GM21360 (cell line): Measurements from ENCODE around the gene PRKCA.

Source experiments
- ATAC-seq: cut with Tn5 transposase; IDR thresholded peaks from one replicate; pipeline ENCODE4 v1.9.1; 2021; ENCODE audit warnings: mild to moderate bottlenecking, moderate library complexity; ENCODE audit not compliant: unreplicated experiment

Gene PRKCA

DNA sequence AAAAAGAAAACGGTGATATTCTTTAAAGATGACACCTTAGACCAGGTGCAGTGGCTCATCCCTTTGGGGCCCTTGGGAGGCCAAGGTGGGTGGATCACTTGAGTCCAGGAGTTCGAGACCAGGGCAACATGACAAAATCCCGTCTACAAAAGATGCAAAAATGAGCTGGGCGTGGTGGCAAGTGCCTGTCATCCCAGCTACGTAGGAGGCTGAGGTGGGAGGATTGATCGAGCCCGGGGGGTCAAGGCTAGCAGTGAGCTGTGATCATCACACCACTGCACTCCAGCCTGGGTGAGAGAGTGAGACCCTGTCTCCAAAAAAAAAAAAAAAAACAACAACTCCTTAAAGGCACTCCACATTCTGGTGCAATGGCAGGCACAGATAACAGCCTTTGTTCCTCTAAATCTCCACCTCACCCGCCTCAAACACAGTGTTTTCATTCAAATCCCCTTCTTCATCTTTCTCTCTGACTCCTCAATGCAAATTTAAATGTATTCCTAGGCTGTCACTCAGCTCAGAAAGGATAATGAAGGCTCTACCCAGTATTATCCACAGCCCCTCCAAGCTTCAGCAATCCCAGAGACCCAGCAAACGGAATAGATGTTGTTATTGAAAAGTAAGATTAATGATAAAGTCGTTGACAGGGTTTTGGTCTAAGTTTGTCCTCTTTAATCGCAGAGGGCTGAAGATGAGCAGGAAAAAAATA, 476.3 kb downstream of the PRKCA start:
- ATAC-seq: no peak

DNA sequence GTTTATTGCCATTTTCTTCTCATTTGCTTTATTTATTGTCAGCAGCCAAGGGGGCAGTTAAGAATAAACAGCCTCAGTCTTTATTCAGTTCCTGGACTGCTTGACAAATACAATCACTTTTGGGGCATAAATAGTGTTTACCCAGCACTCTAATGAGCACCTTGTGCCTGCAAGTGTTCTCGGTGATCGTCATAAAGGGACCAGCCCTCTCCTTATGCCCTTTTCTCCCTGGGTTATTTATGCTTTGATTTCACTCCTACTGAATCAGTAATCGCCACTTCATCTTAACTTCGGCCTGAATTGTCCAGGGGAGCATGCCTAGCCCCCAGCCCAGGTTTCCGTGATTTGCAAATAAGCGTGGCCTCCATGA, 476.8 kb downstream of the PRKCA start:
- ATAC-seq: no peak

DNA sequence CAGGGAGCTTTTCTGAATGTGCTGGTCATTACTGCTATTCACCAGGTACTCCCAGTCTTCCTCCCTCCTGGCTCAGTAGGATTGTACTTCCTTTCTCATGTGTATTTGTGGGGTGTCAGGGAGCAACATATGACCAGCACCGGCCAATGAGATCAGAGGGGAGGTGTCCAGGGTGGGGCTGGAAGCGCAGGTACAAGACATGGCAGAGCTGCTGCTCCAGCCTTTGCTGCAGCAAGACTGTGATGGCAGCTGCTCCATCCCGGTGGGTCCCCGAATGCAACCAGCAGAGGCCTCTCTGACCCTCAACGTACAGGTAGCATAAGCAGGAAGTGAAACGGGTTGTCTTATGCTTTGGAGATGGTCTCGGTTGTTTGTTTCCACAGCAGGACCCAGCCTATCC, 478.7 kb downstream of the PRKCA start:
- ATAC-seq: no peak

DNA sequence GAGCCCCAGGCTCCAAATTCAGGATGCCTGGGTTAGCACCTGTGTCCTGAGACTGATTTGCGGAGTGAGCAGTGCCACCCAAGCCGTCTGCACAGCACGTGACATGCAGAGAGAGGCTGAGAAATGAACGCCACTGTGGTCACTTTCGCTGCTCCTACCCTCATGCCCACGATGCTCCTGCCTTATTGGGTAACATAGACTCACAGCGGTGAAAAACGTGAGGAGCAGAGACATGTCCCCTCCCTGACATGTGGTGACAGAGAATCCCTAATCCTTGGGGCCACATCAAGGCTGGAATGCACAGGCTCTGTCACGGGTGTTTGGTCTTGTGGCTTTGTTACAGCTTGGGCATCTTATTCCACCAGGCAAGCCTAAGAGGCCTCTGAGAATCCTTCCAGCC, 480.4 kb downstream of the PRKCA start:
- no peak for ATAC-seq

DNA sequence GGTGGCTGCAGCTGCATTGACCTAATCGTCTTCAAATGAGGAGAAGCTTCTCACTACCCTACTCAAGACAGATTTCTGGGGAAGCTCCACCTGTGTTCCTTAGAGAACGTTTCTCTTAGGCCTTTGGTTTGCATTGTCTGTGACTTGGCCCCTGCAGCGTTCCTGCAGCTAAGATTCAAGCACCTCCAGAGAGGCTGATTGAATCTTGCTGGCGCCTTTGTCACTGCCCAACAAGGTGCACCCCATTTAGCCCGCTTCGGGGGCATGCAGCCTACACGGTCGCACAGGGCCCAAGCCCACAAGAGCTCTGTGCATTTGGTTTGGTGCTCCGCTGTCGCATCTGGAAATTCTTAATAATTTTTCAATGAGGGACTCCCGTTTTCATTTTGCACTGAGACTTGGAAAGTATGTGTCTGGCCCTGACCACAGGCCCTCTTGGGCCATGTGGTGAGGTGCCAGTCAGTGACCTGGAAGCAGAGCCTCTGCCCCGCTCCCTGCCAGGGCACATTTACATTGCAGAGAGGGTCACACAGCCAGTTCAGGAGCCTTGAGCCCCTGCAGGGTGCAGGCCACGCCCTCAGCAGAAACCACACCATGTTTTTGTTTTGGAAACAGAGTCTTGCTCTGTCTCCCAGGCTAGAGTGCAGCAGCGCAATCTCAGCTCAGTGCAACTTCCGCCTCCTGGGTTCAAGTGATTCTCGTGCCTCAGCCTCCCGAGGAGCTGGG, 481.4 kb downstream of the PRKCA start:
- no peak for ATAC-seq

DNA sequence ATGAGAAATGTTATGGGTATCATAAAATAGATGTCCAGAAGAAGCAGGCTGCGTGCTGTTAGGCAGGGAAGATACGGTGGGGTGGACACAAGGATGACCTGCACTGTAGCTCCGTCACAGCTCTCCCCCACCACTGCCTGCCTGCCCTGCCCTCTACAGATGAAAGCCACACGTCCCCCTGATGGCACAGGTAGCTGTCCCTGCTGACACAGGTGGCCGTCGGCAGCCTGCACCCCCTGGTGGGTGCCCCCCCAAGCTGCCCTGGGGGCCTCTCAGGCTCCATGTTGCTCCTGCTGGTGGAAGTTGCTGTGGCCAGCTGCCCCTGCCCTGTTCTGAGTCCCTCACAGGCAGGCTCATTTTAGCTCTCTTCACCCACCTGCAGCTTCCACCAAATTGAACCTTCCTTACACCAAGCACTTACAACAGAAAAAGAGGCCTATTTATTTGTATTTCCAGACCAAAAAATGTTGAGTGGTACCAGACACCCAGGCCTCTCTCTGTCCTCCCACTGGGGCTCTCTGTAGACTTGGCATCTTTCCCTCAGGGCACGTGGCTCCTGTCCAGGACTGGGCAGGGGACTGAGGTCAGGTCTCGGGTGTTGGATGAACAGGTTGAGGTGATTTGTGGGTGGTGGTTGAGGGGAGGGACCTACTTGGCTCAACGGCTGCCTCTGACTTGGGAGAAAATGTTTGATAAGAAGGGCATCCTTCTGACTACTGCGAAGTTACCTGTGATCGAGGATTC, 482.4 kb downstream of the PRKCA start:
- ATAC-seq: no peak

DNA sequence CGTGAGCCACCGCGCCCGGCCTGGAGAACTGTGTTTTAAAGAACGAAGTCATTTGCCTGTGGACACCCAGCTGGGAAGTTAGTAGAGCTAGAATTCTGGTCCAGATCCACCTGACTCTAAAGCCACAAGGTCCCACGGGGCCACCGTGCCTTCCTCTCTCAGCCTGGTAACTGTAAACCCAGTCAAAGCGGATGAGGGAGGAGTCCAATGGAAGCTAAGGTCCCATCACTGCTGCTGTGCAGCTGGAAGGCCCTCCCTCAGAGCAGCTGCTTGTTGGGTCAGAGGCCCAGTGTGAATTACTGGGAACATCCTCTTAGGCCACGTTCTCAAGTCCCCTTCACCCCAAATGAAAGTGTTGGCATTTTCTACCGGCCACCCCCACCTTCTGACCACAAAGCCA, 483.7 kb downstream of the PRKCA start:
- no peak for ATAC-seq

DNA sequence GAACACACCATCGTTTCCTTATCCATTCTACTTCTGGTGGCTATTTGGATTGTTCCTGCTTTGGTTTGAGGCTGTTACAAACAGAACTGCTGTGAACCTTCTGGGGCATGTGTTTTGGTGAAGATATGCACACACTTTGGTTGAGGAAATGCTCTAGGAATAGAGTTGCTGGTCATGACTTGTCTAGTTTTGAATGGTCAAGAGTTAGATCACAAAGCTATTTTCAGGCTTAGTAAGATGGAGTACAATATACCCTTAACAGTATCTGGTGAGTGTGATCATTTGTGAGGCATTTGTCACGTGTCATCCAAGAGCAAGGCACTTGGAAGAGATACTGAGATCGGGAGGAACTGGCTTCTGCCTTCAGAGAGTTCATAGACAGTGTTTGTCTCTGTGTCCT, 485.5 kb downstream of the PRKCA start:
- ATAC-seq: no peak

DNA sequence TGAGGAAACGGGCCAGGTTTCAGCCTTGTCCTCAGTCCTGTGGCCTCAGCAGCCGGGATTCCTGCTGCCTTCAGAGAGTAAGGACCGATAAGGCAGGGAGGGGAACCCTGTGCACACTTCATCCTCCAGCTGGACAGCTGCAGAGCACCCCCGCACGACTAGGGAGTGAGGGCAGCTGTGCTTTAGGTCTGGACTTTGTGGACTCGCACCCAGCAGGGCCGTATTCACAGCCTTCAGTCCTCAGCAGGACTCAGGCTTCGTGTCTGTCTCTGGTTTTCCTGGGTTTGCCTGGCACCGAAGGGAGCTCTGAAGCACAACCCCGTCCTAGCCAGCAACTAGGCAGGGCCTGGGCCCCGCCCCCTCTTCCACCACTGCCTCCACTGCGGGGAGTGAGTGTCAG, 486.7 kb downstream of the PRKCA start:
- no peak for ATAC-seq

DNA sequence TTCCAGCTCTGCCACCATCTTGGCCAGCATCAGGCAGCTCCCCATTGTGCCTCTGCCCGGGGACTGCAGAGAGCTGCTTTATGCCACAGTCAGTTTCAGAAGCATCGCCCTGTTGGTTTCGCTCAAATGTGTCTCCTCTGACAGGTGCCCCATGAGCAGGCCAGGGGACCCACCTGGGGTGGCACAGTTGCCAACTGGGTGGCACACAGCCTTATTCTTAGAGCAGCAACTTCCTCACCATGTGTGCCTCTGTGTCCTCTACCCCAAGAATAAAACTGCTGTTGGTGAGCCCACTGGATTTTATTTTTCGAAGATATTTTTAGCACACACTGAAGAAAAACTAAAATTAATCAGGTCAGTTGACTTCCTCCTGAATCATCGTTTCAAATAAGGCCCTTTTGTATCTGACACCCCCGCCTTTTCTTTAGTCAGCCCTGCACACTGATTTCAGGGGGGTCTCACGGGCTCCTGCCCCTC, 487.6 kb downstream of the PRKCA start:
- ATAC-seq: no peak

DNA sequence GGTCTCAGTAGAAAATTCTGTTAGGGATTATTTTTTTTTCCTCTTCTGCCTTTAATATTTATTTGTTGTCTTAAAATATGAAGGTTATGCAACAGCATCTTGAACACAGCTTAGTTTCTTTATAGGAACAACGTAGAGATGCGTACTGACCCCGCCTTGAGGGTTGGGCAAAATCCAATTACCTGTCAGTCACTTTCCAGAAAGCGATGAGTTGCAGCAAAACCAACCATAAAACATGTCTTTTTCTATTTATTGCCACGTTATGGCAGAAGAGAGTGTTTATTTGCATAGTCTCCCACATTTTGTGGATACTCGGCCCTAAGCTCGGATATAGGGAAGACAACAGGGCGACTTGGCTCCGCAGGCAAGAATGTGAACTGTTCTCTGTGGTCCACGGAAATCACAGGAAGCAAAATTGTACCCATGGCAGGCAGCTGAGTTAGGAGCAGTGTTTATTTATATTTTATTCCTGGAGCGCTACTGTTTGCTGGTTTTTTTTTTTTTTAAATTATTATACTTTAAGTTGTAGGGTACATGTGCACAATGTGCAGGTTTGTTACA, 488.2 kb downstream of the PRKCA start:
- ATAC-seq: no peak

DNA sequence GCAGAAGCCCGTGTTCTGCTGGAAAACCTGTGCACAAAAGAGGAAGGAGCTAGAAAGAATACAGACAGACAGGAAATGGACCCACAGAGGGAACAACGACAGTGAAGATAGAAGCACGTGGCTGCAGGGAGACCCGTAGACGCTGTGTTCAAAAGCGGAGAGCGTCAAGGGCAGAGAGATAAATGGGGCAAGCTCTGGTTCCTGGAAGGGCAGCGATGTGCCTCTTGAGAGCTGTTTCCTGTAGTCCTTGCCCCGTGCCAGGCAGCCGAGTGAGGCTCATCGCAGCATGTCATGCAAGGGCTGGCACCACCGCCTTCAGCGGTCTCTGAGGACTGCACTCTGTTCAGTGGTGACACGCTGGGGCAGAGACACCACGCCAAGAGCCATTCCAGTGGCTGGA, 488.9 kb downstream of the PRKCA start:
- no peak for ATAC-seq

DNA sequence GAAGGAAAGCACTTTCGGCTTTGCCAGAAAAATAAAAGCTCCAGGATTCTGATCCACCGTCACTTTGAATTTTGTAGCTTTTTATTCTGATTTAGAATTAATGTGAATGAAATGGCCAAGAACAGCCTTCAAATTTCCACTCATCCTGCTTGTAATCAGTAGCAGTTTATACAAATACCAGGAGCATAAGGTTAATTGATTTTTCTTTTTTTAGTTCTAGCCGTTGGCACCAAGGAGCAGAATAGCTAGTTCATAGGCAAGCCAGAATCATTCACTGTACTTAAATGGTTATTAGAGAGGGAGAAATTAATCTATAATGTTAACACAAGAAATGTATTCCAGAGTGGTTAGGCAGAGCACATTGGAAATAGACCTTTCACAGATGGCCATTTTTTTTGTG, 491.4 kb downstream of the PRKCA start:
- no peak for ATAC-seq

DNA sequence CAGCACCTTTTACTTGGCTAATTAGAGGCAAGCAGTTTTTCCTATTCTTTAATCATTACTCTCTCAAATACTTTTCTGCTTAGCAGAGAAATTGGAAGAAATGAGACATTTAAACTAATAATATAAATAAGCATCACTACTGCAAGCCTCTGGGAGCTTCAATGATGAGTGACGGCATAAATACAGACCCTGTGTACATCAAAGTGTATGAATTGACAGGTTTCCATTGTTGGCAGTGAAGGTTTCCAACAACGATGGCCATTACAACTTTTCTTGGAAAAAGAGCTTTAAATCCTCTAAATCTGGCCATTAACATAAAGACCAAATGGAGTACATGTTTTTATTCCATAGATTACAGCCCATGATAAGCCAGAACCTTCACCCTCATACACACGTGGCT, 493.1 kb downstream of the PRKCA start:
- ATAC-seq: no peak

DNA sequence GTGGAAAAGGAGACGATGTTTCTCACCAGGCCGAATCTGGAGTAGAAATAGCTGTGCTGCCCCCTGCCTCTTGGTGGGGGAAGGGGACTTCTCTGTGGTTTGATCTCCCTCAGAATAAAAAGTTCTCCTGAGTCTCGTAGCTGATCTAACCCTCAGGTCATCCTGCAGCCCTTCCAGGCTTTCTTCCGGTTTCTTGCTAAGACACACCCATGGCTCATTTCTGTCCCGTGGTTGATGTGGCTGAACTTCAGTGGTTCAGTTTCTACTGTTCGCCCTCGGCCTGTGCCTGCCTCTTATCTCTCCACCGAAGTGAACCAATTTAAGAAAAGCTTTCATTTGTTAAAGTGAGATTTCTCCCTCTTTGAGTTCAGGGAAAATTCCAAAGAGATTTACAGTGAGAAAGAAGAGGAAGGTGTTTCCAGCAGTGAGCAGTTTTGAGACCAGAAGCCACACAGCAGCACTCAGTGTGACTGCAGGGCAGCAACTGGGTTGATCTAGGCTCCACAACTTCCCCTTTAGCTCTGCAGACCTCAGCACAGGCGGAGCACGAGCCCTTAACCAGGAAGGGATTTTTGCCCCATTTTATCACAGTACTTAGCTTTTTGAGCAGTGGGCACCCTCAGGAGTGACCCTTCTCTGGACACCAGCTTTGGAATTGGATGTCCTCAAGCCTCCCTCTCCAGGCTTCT, 497.6 kb downstream of the PRKCA start:
- no peak for ATAC-seq

DNA sequence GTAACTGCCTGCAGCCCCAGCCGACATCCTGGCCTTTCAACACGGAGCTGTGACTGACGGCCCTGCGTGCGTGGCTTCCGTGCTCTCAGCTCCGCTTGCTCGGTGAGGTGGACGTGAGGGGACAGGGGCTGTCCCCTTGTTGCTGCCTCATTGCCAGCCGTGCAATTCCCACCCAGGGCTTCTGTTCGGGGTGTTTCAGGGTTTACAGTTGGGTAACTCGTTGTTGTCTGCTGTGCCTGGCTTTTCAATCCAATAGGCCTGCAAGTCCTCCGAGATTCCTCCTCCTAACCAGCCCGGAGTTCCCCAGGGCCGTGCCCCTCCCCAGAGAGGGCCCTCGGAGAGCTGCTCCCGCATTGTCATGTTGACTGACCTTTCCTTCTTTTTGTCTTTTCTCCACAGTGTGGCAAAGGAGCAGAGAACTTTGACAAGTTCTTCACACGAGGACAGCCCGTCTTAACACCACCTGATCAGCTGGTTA, 501.1 kb downstream of the PRKCA start:
- no peak for ATAC-seq

DNA sequence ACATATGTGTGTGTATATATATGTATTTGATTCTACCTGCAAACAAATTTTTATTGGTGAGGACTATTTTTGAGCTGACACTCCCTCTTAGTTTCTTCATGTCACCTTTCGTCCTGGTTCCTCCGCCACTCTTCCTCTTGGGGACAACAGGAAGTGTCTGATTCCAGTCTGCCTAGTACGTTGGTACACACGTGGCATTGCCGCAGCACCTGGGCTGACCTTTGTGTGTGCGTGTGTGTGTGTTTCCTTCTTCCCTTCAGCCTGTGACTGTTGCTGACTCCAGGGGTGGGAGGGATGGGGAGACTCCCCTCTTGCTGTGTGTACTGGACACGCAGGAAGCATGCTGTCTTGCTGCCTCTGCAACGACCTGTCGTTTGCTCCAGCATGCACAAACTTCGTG, 503.2 kb downstream of the PRKCA start:
- no peak for ATAC-seq

DNA sequence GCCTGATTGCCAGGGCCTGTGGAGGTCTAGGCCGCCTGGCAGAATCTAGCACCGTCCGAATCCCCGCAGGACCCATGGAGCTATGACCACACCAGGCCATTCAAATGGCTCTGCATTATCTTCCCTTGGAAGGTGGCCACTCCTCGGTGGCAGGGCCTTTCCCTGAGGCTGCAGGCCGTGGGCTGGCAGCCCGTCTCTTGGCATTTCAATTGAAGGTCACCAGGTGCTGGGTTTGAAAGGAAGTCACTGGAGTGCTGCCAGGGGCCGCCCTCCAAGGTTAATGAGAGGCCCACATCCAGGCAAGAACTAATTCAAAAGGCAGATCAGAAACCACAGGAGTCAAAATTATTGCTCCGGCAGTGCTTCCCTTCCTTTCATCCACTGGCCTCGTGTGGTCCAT, 504.8 kb downstream of the PRKCA start:
- ATAC-seq: no peak

DNA sequence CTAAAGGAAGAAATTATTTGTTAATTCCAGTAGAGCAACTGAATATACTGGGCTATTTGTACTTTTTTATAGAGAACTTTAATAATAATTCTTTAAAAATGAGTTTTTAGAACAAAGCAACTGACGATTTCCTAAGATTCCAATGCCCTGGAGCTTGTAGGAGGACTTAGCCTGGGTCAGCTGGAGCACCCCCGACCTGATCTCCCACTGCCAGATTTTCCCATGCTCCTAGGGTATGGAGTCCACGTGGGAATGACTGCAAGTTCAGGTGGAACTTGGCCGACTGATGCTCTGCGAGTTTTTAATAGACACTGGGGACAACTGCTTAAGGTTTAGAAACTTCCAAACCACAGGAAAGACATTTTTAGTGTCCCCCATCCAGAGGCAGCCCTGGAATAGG, 507.0 kb downstream of the PRKCA start:
- no peak for ATAC-seq

DNA sequence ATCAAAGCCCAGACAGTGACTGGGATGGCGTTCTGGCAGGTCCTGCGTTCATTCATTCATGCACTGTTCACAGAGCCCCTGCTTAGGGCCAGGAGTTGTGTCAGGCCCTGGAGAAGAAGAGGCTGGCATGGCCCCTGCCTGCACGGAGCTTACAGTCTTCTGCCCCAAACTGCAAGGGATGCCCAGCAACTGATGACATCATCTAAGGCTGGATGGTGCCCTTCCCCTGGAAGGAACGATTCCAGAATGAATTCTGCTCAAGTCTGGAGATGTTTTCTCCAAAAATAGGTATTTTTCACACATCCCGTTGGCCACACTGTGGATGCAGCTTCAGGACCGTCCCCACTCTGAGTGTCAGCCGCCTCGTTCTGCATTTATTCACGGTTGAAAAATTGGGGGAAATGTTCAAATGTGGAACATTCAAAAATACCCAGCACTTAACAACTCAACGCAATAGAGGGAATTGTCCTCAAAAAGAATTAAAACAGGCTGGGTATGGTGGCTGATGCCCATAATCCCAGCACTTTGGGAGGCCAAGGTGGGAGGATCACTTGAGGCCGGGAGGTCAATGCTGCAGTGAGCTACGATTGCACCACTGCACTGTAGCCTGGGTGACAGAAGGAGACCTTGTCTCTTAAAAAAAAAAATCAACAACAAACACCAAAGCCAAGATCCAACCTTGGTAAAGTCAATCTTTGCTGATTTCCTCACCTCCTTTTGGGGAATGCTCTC, 508.7 kb downstream of the PRKCA start:
- ATAC-seq: no peak
